Measurements from ENCODE around the gene TRIM33. TPM values are rescaled to one million over a fixed set of nuclear protein-coding genes. Genes with fewer than 3 reads are reported as not detected.

The TRIM33 gene
- total and polyA plus RNA-seq, 2 of the 13 experiments (the other 11 are each of a cell fraction or from before 2014, with no cell fraction given): 35.5 to 42.2 TPM

DNA sequence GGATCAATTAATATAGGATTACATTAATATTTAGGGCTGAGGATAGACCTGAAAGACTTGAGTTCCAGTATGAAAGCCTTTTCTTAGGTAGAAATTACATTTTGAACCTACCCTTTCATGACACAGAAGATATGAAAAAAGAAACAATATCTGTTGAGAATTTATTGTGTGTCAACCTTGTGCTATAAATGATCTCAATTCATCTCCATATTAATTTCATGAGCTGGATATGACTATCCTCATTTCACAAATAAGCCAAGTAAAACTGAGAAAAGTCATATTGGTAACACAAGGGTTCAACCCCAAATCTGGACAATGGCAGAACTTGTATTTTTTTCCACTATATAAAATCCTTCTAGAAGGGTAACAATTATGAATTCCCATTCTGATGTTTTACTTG is 120.0 kb downstream of the TRIM33 start (continued):
- TF ChIP-seq AKNA (CRISPR knock-in tag; IDR thresholded peaks at IDR 0.05; ENCODE audit: borderline replicate concordance): no peak

GRCh38 chr1:114390361-114390760 is 120.6 kb downstream of the TRIM33 start:
- WGBS (ENCODE audit: low lambda C conversion rate): 97% methylated on average over 4 of the region's 4 CpGs
- Histone ChIP-seq H4K20me1 (ENCODE audit: insufficient read depth, low read length) (no peaks in the 10 kb centered on the region), H3K36me3 (replicated peaks in 1 of 2; ENCODE audit: control insufficient read depth in 1 of 2, insufficient read depth in 2 of 2, low read length in 2 of 2) (no peaks in the 10 kb centered on the region; a peak in 3 of 5 replicates), H3K9me3 (ENCODE audit: low read length) (no peaks in the 10 kb centered on the region), H2AFZ (ENCODE audit: low read length) (no peak overlapping the region), H3K27me3 (ENCODE audit: control insufficient read depth in 1 of 2, insufficient read depth in 2 of 2, low read length in 2 of 2) (no peaks in the 10 kb centered on the region), H3K4me2 (ENCODE audit: low read depth, low read length) (no peak overlapping the region), H3K4me3 (replicated peaks in 1 of 3; ENCODE audit: insufficient read depth in 1 of 3, low read depth in 2 of 3, low read length in 3 of 3) (no peak overlapping the region), H3K79me2 (ENCODE audit: insufficient read depth, low read length) (no peaks in the 10 kb centered on the region), H3K27ac (ENCODE audit: extremely low read length, insufficient read depth, low read length) (no peak overlapping the region), H3K9ac (ENCODE audit: insufficient read depth, low read depth, low read length) (no peak overlapping the region), H3K4me1 (ENCODE audit: insufficient read depth, low read length) (no peaks in the 10 kb centered on the region)
- intact Hi-C loops (cut with micrococcal nuclease; ENCODE audit: unreplicated experiment): no loop called here
- BruUV-seq (replicated peaks): no TSS peak
- in situ Hi-C loops (cut with HindIII; ENCODE audit: extremely low pct_ligation_motif_present, low pct_unique_long_range_greater_than_20kb): no loop called here
- ChIA-PET POLR2A (no interaction called here), CTCF (ENCODE audit: low intra/inter-chr PET ratio, low total read pairs) (no interaction called here)
- no peak for ATAC-seq
- no peak for DNase-seq (ENCODE audit: low spot score)
- no peak for FAIRE-seq
- TF ChIP-seq, protein P1, sequence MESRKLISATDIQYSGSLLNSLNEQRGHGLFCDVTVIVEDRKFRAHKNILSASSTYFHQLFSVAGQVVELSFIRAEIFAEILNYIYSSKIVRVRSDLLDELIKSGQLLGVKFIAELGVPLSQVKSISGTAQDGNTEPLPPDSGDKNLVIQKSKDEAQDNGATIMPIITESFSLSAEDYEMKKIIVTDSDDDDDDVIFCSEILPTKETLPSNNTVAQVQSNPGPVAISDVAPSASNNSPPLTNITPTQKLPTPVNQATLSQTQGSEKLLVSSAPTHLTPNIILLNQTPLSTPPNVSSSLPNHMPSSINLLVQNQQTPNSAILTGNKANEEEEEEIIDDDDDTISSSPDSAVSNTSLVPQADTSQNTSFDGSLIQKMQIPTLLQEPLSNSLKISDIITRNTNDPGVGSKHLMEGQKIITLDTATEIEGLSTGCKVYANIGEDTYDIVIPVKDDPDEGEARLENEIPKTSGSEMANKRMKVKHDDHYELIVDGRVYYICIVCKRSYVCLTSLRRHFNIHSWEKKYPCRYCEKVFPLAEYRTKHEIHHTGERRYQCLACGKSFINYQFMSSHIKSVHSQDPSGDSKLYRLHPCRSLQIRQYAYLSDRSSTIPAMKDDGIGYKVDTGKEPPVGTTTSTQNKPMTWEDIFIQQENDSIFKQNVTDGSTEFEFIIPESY (CRISPR knock-in tag; IDR thresholded peaks at IDR 0.05): no peak
- no peak for TF ChIP-seq ZNF3 (CRISPR knock-in tag; IDR thresholded peaks at IDR 0.05)
- no peak for TF ChIP-seq ZBTB44 (CRISPR knock-in tag; IDR thresholded peaks at IDR 0.05)
- TF ChIP-seq ZNF607 (CRISPR knock-in tag; IDR thresholded peaks at IDR 0.05; ENCODE audit: borderline replicate concordance): no peak
- no peak for TF ChIP-seq ZNF18 (CRISPR knock-in tag; IDR thresholded peaks at IDR 0.05; ENCODE audit: insufficient replicate concordance)
- TF ChIP-seq, protein P2, sequence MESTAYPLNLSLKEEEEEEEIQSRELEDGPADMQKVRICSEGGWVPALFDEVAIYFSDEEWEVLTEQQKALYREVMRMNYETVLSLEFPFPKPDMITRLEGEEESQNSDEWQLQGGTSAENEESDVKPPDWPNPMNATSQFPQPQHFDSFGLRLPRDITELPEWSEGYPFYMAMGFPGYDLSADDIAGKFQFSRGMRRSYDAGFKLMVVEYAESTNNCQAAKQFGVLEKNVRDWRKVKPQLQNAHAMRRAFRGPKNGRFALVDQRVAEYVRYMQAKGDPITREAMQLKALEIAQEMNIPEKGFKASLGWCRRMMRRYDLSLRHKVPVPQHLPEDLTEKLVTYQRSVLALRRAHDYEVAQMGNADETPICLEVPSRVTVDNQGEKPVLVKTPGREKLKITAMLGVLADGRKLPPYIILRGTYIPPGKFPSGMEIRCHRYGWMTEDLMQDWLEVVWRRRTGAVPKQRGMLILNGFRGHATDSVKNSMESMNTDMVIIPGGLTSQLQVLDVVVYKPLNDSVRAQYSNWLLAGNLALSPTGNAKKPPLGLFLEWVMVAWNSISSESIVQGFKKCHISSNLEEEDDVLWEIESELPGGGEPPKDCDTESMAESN (CRISPR knock-in tag; conservative IDR thresholded peaks at IDR 0.05): no peak
- TF ChIP-seq, protein P3, sequence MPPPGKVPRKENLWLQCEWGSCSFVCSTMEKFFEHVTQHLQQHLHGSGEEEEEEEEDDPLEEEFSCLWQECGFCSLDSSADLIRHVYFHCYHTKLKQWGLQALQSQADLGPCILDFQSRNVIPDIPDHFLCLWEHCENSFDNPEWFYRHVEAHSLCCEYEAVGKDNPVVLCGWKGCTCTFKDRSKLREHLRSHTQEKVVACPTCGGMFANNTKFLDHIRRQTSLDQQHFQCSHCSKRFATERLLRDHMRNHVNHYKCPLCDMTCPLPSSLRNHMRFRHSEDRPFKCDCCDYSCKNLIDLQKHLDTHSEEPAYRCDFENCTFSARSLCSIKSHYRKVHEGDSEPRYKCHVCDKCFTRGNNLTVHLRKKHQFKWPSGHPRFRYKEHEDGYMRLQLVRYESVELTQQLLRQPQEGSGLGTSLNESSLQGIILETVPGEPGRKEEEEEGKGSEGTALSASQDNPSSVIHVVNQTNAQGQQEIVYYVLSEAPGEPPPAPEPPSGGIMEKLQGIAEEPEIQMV (CRISPR knock-in tag; IDR thresholded peaks at IDR 0.05; ENCODE audit: low read depth): no peak
